GM12878 (cell line): ENCODE data around the gene NDC1. TPM values are rescaled to one million over a fixed set of nuclear protein-coding genes. Genes with fewer than 3 reads are reported as not detected.

Experiments
- ATAC-seq: fragments of 200-7000 bp; cut with Tn5 transposase; 3 replicates; pipeline ENCODE4 v1.9.1; 2020; ENCODE audit warnings: mild to moderate bottlenecking, moderate library complexity
- BruUV-seq: library from RNA; stranded (reverse); fragments of 400-500 nt; replicated peaks from 2 replicates; lab custom pipeline; 2021; lab: Mats Ljungman, UMichigan
- CTCF ChIA-PET: fragments of 300-600 bp; sonication (Branson Sonifier 250); formaldehyde crosslinking; extraction: SDS; loops from one replicate; lab custom pipeline; 2021; ENCODE audit warnings: inconsistent platforms; lab: Yijun Ruan, JAX
- POLR2A ChIA-PET: fragments of 350-600 bp; formaldehyde crosslinking; extraction: SDS; loops from one replicate; lab custom pipeline; 2021; ENCODE audit warnings: inconsistent platforms; lab: Charles Lee
- RAD21 ChIA-PET: fragments of 300-600 bp; sonication (Branson Sonifier 250); formaldehyde crosslinking; loops from one replicate; lab custom pipeline; 2023; ENCODE audit warnings: antibody characterized with exemption; ENCODE audit not compliant: unreplicated experiment; lab: Charles Lee
- SMC1A ChIA-PET: fragments of 300-600 bp; sonication (Branson Sonifier 250); formaldehyde crosslinking; loops from one replicate; lab custom pipeline; 2023; ENCODE audit not compliant: unreplicated experiment, uncharacterized antibody; lab: Charles Lee
- DNase-seq: peaks from one replicate; pipeline ENCODE4 v3.0.0-alpha.2; 2011; ENCODE audit warnings: low read depth, low spot score
- FAIRE-seq: peaks from 3 replicates; lab custom pipeline; 2011; peaks lifted over from hg19 to GRCh38; lab: Jason Lieb, UNC
- H2AFZ ChIP-seq: 2 replicates; pipeline ENCODE4 v1.6.0; 2011; ENCODE audit warnings: low read depth, low read length, control low read depth; ENCODE audit not compliant: control insufficient read depth
- H3K27ac ChIP-seq: 2 replicates; pipeline ENCODE4 v1.5.1; 2011; ENCODE audit warnings: control low read depth; ENCODE audit not compliant: control insufficient read depth, insufficient read depth
- H3K27me3 ChIP-seq, 2 experiments: replicated peaks in 1 of 2; 2 replicates each; pipeline versions ENCODE4 v1.6.0 to v1.6.1; 2011; ENCODE audit warnings: low read length in 1 of 2; ENCODE audit not compliant: control insufficient read depth in 2 of 2, insufficient read depth in 2 of 2
- H3K36me3 ChIP-seq, 2 experiments: 2 replicates each; pipeline ENCODE4 v1.5.1; 2011; ENCODE audit warnings: low read length in 1 of 2; ENCODE audit not compliant: control insufficient read depth in 2 of 2, insufficient read depth in 2 of 2
- H3K4me1 ChIP-seq: 2 replicates; pipeline ENCODE4 v1.6.1; 2011; ENCODE audit warnings: mild to moderate bottlenecking, low read length, moderate library complexity, mixed read lengths; ENCODE audit not compliant: control insufficient read depth, insufficient read depth
- H3K4me2 ChIP-seq: 2 replicates; pipeline ENCODE4 v1.6.0; 2011; ENCODE audit warnings: control low read depth; ENCODE audit not compliant: control insufficient read depth, insufficient read depth
- H3K4me3 ChIP-seq: fragments of 200-600 bp; sonication (generic); 2 replicates; pipeline ENCODE4 v1.5.1; 2016
- H3K79me2 ChIP-seq: 2 replicates; pipeline ENCODE4 v1.6.0; 2011; ENCODE audit warnings: low read length; ENCODE audit not compliant: control insufficient read depth, insufficient read depth
- H3K9ac ChIP-seq: 2 replicates; pipeline ENCODE4 v1.8.0; 2011; ENCODE audit warnings: low read length, control low read depth, mixed read lengths; ENCODE audit not compliant: control insufficient read depth, insufficient read depth
- H3K9me3 ChIP-seq: replicated peaks from 3 replicates; pipeline ENCODE4 v1.5.1; 2011; ENCODE audit warnings: mild to moderate bottlenecking, low read length; ENCODE audit not compliant: control insufficient read depth, insufficient read depth
- H4K20me1 ChIP-seq: 2 replicates; pipeline ENCODE4 v1.6.0; 2011; ENCODE audit not compliant: control insufficient read depth, insufficient read depth
- CBFB ChIP-seq: IDR thresholded peaks from 2 replicates; pipeline ENCODE4 v1.6.1; 2016; ENCODE audit warnings: antibody characterized with exemption, low read depth
- CEBPB ChIP-seq, 2 experiments: fragments of 150-350 bp in 1 of 2; IDR thresholded peaks; 2 replicates each; pipeline ENCODE4 v1.6.1; 2012 to 2014; ENCODE audit warnings: low read depth in 2 of 2, low read length in 2 of 2, borderline replicate concordance in 1 of 2, inconsistent platforms in 1 of 2
- CHD1 ChIP-seq: IDR thresholded peaks from 2 replicates; pipeline ENCODE4 v1.6.1; 2012; ENCODE audit warnings: low read depth, low read length, improper control_type of control experiment
- CHD4 ChIP-seq: fragments of 200-600 bp; sonication (generic); IDR thresholded peaks from 2 replicates; pipeline ENCODE4 v1.6.1; 2016; ENCODE audit warnings: mild to moderate bottlenecking
- CREM ChIP-seq: IDR thresholded peaks from 2 replicates; pipeline ENCODE4 v1.6.1; 2014; ENCODE audit warnings: antibody characterized with exemption, low read depth
- EGR1 ChIP-seq, 2 experiments: IDR thresholded peaks; 1 replicate in 1 of 2; 2 replicates in 1 of 2; pipeline ENCODE4 v1.6.1; 2011 to 2012; ENCODE audit warnings: low read depth in 2 of 2, low read length in 2 of 2, borderline replicate concordance in 1 of 2, mild to moderate bottlenecking in 1 of 2, moderate library complexity in 1 of 2
- HDAC2 ChIP-seq: fragments of 200-600 bp; sonication (generic); IDR thresholded peaks from 2 replicates; pipeline ENCODE4 v1.6.1; 2017
- HDAC6 ChIP-seq: fragments of 200-600 bp; sonication (generic); IDR thresholded peaks from one replicate; pipeline ENCODE4 v1.8.0; 2017; ENCODE audit warnings: antibody characterized with exemption; ENCODE audit not compliant: unreplicated experiment
- HDGF ChIP-seq: fragments of 450-650 bp; IDR thresholded peaks from 2 replicates; pipeline ENCODE4 v1.6.1; 2016; ENCODE audit warnings: antibody characterized with exemption
- KLF5 ChIP-seq: fragments of 450-650 bp; IDR thresholded peaks from 2 replicates; pipeline ENCODE4 v1.6.1; 2014; ENCODE audit warnings: mild to moderate bottlenecking; ENCODE audit not compliant: partially characterized antibody
- RAD21 ChIP-seq: IDR thresholded peaks from 2 replicates; pipeline ENCODE4 v1.6.1; 2011; ENCODE audit warnings: mild to moderate bottlenecking, low read depth, low read length, moderate library complexity; ENCODE audit not compliant: insufficient read depth
- SMAD5 ChIP-seq: IDR thresholded peaks from 2 replicates; pipeline ENCODE4 v1.6.1; 2016; ENCODE audit warnings: antibody characterized with exemption, low read depth
- SPI1 ChIP-seq: IDR thresholded peaks from 2 replicates; pipeline ENCODE4 v1.6.1; 2011; ENCODE audit warnings: low read depth, mild to moderate bottlenecking, low read length, moderate library complexity, borderline replicate concordance; ENCODE audit not compliant: insufficient read depth
- SRF ChIP-seq, 2 experiments: IDR thresholded peaks; 2 replicates each; pipeline ENCODE4 v1.6.1; 2011; ENCODE audit warnings: low read depth in 2 of 2, low read length in 2 of 2, mild to moderate bottlenecking in 1 of 2, moderate library complexity in 1 of 2
- STAT3 ChIP-seq: IDR thresholded peaks from 2 replicates; pipeline ENCODE4 v1.6.1; 2011; ENCODE audit warnings: low read depth, low read length, improper control_type of control experiment
- SUPT20H ChIP-seq: IDR thresholded peaks from 2 replicates; pipeline ENCODE4 v1.6.1; 2011; ENCODE audit warnings: low read depth, mild to moderate bottlenecking, low read length, moderate library complexity, borderline replicate concordance; ENCODE audit not compliant: control insufficient read depth
- WGBS: methylation state at CpG from one replicate; pipeline ENCODE4 v1.1.6; 2016; ENCODE audit warnings: low lambda C conversion rate; ENCODE audit not compliant: insufficient replicate concordance, insufficient coverage; ENCODE audit errors: missing lambda C conversion rate; 5-methylcytosine and 5-hydroxymethylcytosine counted together
- in situ Hi-C: fragments of 300-500 bp; cut with MboI; formaldehyde crosslinking; loops from 9 replicates; pipeline ENCODE4 v1.14.3; 2018; ENCODE audit warnings: mixed read lengths
- intact Hi-C: fragments of 100-400 bp; cut with micrococcal nuclease; formaldehyde crosslinking; loops from one replicate; pipeline ENCODE4 v1.14.2; 2022; ENCODE audit not compliant: unreplicated experiment
- polyA plus RNA-seq, 11 experiments: library from polyadenylated mRNA; depleted of rRNA in 4 of 11; unstranded in 6 of 11; stranded (reverse) in 5 of 11; fragments of >200 nt; fragmentation: Nextera tagmentation in 4 of 11; fragmentation: Illumina TruSeq in 1 of 11; extraction: Ambion mirVana in 4 of 11; extraction: Trizol in 1 of 11; gene quantifications; 1 replicate in 1 of 11; 2 replicates in 10 of 11; pipeline versions ENCODE4 v1.2.1 to v1.2.3, GENCODE V29; 2011 to 2016; ENCODE audit warnings: inconsistent platforms in 2 of 11, missing spikeins in 2 of 11, low read depth in 1 of 11
- total RNA-seq, 4 experiments: library from RNA; depleted of rRNA in 3 of 4; stranded (reverse); fragments of >200 nt in 3 of 4; fragmentation: Illumina TruSeq in 1 of 4; extraction: Trizol in 1 of 4; gene quantifications; 2 replicates each; pipeline versions ENCODE4 v1.2.1 to v1.2.3, GENCODE V29; 2013 to 2021
- TF ChIP-seq, protein P1 (sequence below): IDR thresholded peaks from 2 replicates; pipeline ENCODE4 v1.6.1; 2012; ENCODE audit warnings: low read depth, low read length, improper control_type of control experiment
- TF ChIP-seq, protein P2 (sequence below): IDR thresholded peaks from 2 replicates; pipeline ENCODE4 v1.6.1; 2011; ENCODE audit warnings: borderline replicate concordance, low read depth, mild to moderate bottlenecking, moderate library complexity, mixed read lengths, low read length; ENCODE audit not compliant: insufficient read depth; ENCODE audit errors: extremely low read length

NDC1 gene
- total and polyA plus RNA-seq, 10 of the 15 experiments (the other 5 are each of a cell fraction or from before 2014, with no cell fraction given) = 20.2 to 77.6 (median 47.1) TPM

DNA sequence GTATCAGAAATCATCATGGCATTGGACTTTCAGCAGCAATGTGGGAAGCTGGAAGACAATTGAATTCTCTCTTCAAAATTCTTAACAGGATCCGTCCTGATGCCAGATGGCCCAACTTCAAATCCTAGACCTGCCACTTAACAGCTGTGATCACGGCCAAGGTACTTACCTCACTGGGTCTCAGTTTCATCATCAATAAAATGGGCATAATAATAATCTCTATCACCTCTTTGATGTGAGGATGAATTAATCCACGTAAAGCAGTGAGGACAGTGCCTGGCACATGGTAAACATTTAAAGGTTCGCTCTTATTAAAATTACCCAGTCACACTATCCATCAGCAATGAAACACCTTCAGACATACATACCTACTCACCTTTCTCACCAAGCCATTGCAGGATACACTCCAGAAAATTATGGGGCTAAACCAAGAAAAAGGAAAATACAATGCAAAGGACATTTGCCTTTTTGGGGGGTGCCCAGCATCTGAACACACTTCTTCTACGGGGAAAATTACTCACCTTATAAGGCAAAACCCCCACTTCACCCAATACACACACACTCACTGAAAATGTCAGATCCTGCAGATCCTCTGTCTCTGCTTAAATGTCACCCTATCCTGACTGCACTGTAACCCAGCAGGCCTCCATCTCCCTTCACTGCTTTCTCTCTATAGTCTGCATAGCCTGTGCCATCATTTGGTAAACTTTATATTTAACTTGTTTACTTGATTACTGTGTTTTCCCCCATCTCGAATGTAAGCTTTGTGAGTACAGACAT lies 120.9 kb downstream of the NDC1 start:
- in situ Hi-C loops = no loop called here
- H3K4me2 ChIP-seq = no peak overlapping the region
- WGBS = 30% methylated on average over 6 of the region's 6 CpGs
- H3K27ac ChIP-seq = no peak overlapping the region
- intact Hi-C loops = no loop called here
- no peaks in the 10 kb centered on the region for H3K9me3 ChIP-seq
- no peaks in the 10 kb centered on the region for H3K36me3 ChIP-seq
- ChIA-PET POLR2A (no interaction called here), RAD21 (no interaction called here)
- ATAC-seq = no peak
- H3K4me3 ChIP-seq = no peak overlapping the region
- TF ChIP-seq KLF5 = no peak
- no peak for TF ChIP-seq SMAD5
- no peak for TF ChIP-seq STAT3
- no peak for TF ChIP-seq EGR1 (IDR thresholded peaks at IDR 0.05; ENCODE audit: borderline replicate concordance in 1 of 2, low read depth in 2 of 2, low read length in 2 of 2)
- no peak for TF ChIP-seq CBFB
- no peak for TF ChIP-seq SUPT20H
- TF ChIP-seq, protein P1, sequence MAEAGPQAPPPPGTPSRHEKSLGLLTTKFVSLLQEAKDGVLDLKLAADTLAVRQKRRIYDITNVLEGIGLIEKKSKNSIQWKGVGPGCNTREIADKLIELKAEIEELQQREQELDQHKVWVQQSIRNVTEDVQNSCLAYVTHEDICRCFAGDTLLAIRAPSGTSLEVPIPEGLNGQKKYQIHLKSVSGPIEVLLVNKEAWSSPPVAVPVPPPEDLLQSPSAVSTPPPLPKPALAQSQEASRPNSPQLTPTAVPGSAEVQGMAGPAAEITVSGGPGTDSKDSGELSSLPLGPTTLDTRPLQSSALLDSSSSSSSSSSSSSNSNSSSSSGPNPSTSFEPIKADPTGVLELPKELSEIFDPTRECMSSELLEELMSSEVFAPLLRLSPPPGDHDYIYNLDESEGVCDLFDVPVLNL = no peak
- TF ChIP-seq, protein P2, sequence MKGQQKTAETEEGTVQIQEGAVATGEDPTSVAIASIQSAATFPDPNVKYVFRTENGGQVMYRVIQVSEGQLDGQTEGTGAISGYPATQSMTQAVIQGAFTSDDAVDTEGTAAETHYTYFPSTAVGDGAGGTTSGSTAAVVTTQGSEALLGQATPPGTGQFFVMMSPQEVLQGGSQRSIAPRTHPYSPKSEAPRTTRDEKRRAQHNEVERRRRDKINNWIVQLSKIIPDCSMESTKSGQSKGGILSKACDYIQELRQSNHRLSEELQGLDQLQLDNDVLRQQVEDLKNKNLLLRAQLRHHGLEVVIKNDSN = no peak
- no peak for TF ChIP-seq CHD1
- TF ChIP-seq CHD4 = no peak
- no peak for TF ChIP-seq SPI1
- TF ChIP-seq HDGF = no peak
- no peak for TF ChIP-seq CREM
- TF ChIP-seq CEBPB (IDR thresholded peaks at IDR 0.05; ENCODE audit: borderline replicate concordance in 1 of 2, low read depth in 2 of 2, low read length in 2 of 2) = no peak
- TF ChIP-seq SRF (IDR thresholded peaks at IDR 0.05; ENCODE audit: low read depth in 2 of 2, low read length in 2 of 2) = no peak
- no peak for TF ChIP-seq HDAC6
- no peak for TF ChIP-seq HDAC2
- TF ChIP-seq RAD21 = no peak
- TF ChIP-seq, all 136 proteins: peak for 0
- FAIRE-seq (no peak), DNase-seq (no peak)
- ChIA-PET CTCF (interaction anchor here (0.6 to 1.1 kb wide), 4 partner anchors 37 to 234 kb away, joined by 3 to 4 read pairs (median 3); no protein-coding TSS in a partner anchor), SMC1A (interaction anchor here (0.9 kb wide), 1 partner anchor 435 kb away, joined by 3 read pairs; no protein-coding TSS in a partner anchor)
- BruUV-seq = no TSS peak
- Histone ChIP-seq H3K4me1 (no peaks in the 10 kb centered on the region), H2AFZ (no peak overlapping the region), H3K79me2 (no peaks in the 10 kb centered on the region), H3K9ac (no peak overlapping the region), H4K20me1 (no peaks in the 10 kb centered on the region), H3K27me3 (no peaks in the 10 kb centered on the region; a peak in 1 of 4 replicates)
